Measurements from ENCODE around the gene RPS6KB1.
"Not testable (repeated sequence)": the region's sequence is repeated elsewhere in the genome, so short reads cannot be mapped to it uniquely, and the experiment has no call there.

RPS6KB1 gene

DNA sequence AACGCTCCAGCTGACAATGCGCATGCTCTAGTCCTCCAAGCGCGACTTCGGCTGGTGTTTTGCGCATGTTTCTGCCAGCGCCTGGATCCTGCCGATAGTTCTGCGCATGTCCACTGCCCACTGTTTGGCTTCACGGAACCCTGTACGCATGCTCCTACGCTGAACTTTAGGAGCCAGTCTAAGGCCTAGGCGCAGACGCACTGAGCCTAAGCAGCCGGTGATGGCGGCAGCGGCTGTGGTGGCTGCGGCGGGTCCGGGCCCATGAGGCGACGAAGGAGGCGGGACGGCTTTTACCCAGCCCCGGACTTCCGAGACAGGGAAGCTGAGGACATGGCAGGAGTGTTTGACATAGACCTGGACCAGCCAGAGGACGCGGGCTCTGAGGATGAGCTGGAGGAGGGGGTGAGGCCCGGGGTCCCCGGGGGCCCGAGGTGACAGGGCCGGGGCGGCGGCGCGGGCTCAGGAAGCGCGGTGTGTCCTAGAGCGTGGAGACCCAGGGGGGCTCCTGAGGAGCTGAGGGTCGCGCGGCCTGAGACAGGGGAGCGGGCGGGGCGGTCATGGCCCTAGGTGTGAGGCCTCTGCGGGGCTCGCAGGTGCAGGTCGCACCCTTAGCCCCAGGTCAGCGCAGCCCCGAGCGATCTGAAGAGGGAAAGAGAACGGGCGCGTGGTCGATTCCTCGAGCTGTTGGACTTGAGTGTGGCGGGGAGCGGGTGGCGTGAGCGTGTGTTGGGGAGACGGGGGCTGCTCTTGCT is at the start of gene RPS6KB1, which contains the start of gene TUBD1:
Gene RPS6KB1 (plus strand): TSS at position 198 of the 752 bp plus-strand sequence. CDS start 64 bp downstream, at position 262.
Gene TUBD1 (minus strand): TSS at position 20 of the 752 bp plus-strand sequence. CDS start 1,941 bp downstream, outside the sequence.
- peak; percentile 99 for DNase-seq

DNA sequence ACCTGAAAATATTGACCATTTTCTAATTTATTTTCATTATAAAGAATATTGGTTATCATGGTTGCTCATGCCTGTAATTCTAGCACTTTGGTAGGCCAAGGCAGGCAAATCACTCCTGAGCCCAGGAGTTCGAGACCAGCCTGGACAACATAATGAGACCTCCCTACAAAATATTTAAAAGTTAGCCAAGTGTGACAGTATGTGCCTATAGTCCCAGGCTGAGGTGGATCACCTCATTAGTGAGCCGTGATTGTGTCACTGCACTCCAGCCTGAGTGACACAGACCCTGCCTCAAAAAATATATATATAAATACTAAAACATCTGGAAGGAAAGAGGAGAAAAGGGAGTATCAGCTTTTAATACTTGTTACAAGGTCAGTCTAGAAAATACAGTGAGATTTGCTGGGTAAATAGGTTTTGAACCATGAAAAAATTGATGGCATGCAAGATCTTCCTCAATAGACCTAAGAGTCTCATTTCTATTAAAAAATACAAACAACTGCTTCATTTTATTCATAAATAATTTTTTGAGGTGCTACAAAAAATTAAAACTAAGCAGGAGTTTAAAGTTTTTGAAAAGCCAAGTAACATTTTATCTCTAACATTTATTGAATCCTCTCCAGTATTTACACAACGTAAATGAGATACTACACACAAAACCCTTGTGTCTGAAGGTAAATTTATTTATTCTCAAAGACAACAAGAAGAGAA is 47.9 kb upstream of the RPS6KB1 start:
- no peak for DNase-seq

DNA sequence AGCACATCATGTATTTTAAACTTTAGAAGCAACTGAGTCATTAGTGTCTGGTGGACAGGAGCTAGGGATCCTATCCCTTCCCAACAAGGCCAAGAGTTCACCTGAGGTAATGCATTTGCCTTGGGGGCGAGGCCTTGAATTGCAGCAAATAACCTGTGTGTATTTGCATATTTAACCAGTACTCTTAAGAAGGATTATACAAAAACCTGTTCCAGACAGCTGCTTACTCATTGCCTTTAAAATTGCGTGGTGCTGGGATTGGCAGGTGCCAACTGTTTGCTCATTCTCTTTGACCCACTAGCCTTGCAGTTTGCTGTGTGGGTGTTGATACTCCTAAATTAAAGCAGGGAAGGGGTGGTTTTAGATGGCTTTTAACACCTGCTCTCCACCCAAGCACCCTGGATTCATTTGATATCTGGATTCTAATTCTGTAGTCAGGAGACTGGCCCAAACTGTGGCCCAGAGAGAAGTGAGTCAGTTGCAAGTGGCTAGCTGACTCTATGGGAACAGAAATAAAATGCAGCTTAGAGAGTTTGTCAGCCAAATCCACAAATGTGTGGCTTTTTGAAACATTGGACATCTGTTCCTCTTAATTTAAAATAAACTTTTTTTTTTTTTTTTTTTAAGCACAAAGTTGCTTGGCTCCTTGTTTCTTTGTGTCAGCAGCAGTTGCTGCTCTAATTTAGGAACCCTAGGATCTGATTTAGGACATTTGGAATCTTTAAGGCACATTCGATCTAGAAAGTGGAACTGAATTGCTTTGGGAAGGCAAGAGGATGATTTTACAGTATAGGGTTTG is 47.1 kb upstream of the RPS6KB1 start:
- peak; percentile 61 for DNase-seq

DNA sequence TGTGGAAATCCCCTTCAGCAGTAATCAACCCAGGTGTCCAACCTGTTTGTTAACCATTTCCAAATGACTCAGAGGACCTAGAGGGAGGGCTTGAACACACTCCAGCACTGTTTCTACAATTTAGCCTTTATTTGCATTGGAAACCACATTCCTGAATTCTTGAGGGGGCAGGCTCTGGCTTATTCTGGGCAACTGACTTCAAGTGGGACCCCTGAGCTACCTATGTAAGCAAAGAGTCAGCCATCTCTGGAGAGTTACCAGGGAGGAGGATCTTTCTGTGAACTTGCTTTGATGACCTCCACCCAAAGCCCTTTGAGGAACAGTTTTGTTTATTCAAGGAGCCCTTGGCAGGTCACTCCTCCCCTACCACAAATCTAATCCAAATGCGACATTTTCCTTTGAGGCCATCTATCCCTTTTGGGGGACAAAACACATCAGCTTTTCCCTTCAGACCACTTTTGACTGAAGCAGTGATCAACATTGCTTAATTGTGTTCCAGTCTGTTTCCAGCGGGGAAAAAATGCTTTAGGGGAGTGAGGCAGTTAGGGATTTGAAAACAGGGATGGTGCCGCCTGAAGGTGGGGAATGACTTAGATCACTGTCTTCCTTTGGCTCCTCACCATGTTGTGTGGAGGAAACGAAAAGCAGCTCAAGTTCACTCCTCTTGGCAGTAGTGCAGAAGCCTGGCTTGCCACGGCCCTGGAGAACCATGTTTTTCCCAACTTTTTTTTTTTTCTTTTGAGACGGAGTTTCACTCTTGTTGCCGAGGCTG is 46.3 kb upstream of the RPS6KB1 start:
- DNase-seq: peak; percentile 52

DNA sequence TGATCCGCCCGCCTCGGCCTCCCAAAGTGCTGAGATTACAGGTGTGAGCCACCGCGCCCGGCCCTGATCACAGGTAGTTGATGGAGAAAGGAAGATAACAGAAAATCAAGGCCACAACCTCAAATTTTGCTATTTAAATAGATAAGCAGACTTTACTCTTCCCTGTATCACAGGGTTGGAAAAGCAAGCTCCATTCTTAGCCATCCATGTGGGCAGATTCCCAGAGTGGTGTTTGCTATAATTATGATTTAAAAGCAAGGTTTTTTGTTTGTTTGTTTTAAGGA is 44.6 kb upstream of the RPS6KB1 start:
- no peak for DNase-seq

DNA sequence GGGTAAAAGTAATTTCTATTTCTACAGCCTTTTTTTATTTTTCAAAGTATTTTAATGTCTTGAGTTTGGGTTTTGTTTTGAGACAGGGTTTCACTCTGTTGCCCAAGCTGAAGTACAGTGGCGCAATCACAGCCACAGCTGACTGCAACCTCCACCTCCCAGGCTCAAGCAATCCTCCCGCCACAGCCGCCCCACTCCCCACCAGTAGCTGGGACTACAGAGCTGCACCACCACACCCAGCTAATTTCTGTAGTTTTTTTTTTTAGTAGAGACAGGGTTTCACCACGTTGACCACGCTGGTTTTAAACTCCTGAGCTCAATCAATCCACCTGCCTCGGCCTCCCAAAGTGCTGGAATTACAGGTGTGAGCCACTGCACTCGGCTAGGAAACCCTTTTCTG is 44.1 kb upstream of the RPS6KB1 start:
- no peak for DNase-seq

DNA sequence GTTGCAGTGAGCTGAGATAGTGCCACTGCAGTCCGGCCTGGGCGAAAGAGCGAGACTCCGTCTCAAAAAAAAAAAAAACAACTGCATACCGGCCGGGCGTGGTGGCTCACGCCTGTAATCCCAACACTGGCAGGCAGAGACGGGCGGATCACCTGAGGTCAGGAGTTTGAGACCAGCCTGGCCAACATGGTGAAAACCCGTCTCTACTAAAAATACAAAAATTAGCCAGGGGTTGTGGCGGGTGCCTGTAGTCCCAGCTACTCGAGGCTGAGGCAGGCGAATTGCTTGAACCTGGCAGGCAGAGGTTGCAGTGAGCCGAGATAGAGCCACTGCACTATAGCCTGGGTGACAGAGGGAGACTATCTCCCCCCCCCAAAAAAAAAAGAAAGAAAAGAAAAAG is 42.6 kb upstream of the RPS6KB1 start:
- DNase-seq: not testable (repeated sequence)

DNA sequence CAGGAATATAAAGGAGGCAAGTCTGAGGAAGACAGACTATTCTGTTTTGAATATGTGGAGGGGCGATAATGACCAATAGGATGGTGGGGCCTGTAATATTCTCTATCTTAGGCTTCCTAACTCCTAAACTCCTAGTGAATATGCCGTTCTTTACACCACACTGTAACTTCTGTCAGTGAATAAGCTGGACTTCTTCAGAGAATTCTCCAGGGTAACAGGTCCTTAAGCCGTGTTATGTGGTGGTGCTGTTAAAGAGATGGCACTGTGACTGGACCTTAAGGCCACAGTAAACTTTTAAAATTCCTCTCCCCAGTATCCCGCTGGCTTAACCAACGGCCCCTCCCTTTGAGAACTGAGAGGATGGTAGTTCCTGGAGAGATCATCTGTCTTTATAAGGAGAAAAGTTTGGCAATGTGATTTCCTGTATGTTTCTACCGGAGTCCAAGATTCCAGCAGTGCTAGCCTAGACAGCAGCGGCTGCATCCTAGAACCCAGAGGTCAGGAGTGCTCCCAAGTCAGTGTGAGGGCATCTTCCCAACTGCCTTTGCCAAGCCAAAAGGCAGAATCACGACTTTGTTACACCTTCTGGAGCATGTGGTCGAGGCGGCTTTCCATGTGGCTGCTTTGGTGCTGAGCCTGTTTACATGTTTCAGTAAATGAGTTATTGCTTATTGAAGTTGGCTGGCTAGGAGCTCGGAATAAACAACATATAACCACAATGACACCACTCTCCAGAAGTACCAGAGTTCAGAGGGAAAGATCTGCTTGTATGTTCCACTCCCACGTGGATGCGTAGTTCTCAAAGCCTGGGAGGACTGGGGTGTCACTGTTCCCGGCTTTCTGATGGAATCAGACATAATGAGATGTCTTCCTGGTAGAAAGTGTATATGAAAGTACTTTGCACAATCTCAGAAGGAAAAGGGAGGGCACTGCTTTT is 41.2 kb upstream of the RPS6KB1 start:
- peak; percentile 70 for DNase-seq

DNA sequence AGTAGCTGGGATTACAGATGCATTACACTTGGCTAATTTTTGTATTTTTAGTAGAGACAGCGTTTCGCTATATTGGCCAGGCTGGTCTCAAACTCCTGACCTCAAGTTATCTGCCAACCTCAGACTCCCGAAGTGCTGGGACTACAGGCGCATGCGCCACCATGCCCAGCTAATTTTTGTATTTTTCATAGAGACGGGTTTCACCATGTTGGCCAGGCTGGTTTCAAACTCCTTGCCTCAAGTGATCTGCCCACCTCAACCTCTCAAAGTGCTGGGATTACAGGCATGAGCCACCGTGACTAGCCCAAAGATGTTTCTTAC is 40.1 kb upstream of the RPS6KB1 start:
- not testable (repeated sequence) for DNase-seq

DNA sequence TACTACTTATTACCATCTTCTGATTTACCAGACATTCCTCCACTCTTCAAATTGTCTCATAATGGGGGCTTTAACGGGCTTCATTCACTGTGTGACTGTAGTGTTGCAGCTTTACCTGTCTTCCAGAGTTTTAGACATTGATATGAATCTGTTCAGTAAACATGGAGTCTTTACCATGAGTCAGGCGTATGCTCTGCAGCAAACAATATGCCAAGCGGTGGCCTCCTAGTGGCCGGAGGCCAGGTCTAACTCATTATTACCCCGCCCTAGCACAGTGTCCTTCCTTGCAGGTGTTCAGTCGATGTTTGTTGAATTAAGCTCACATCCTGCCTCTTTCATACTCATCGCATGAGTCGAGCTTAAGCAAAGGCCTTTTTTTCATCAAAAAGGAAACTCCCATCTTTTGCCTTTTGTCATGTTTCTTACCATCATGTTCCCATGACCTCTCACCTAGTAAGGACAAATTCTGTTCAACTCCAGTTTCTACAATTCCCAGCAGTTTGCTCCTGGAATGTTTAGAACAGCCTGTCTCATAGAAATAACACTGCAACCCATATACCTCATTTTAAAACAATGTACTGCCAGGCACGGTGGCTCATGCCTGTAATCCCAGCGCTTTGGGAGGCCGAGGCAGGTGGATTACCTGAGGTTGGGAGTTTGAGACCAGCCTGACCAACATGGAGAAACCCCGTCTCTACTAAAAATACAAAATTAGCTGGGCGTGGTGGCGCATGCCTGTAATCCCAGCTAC is 39.6 kb upstream of the RPS6KB1 start:
- peak; percentile 81 for DNase-seq

DNA sequence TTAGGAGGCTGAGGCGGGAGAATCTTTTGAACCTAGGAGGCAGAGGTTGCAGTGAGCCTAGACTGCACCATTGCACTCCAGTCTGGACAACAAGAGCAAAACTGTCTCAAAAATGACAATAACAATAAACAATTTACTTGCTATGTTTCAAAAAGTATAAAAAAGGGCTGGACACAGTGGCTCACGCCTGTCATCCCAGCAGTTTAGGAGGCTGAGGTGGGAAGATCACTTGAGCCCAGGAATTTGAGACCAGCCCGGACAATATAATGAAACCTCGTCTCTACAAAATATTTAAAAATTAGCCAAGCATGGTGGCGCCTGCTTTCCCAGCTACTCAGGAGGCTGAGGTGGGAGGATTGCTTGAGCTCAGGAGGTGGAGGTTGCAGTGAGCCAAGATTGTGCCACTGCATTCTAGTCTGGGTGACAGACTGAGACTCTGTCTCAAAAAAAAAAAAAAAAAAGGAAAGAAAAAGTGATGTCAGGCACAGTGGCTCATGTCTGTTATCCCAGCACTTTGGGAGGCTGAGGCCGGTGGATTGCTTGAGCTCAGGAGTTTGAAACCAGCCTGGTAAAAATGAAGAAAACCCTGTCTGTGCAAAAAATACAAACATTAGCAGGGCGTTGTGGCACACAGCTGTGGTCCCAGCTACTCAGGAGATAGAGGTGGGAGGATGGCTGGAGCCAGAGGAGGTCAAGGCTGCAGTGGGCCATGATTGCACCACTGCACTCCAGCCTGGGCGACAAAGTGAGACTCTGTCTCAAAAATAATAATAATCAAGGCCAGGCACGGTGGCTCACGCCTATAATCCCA is 38.8 kb upstream of the RPS6KB1 start:
- not testable (repeated sequence) for DNase-seq

DNA sequence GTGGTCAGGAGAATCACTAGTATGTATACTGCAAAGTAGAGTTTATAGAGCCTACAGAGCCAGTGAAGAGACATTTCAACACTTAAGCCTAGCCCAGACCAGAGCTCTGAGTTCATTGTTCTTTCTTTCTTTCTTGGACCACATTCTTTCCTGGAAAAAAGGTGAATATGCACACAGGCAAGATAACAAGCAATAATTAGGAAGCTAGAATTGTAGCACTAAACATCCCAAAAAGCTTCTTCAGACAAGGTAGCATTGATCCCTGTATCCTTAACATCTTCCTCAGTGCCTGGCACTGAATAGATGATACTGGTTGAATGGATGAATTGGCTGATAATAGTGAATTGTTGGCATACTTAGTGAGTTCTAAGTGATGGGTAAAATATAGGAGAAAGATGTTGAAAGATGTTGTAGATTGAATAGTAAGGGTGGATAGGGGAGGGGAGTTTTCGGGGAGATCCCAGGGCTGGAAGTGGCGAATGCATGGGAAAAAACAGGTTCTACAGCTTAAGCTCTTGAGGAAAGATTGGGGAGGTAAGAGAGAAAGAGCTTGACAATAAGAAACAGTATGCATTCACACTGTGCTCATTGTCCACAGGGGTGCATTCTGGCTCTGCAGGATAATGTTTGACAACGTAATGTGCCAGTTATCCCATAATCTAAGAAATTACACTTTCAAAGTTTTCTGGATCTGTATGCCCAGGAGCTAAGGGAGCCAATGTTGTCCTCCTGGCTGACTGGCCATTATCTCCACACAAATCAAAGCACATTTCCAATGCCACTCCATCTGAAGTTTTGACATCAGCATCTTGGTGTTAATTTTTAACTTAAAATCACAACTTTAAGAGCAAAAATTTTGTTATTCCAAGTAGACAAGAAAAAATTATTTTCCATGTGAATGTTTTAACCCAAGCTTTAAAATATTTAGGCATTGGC is 35.8 kb upstream of the RPS6KB1 start:
- DNase-seq: no peak

DNA sequence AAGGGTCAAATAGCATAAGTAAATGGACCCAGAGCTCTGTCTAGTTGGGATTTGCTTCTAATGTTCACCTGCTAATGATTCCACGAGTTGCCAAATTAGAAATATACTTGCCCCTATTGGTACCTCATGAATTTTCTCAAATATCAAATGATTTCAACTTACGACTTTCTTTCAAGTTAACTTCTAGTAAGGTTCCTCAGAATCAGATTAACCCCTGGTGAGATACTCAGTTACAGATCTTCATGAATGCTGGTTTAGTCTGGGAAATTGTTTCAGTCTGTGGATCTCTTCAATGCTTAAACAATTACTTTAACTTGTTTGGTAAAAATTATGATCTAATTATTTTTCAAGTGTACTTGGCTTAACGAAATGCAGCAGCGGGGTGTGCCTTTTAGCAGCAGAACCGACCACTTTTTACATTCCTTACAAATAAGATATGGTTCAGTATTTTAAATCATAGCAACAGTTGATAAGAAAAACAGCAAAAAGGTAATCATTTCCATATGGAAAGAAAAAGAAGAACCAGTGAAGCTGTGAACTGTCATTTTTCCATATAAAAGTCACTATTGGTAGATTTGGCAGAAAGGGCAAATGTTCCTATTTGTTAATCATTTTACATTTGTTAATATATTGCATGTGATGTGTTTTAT is 34.6 kb upstream of the RPS6KB1 start:
- DNase-seq: no peak

DNA sequence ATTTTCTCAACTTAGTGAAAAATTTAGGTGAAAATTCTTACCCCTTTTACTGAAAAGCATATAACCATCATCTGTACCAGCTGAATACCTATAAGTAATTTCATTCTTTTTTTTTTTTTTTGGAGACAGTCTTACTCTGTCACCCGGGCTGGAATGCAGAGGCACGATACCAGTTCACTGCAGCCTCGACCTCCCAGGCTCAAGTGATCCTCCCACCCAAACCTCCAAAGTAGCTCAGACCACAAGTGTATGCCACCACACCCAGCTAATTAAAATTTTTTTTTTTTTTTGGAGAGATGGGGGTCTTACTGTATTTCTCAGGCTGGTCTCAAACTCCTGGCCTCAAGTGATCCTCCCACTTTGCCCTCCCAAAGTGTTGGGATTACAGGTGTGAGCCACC is 34.0 kb upstream of the RPS6KB1 start:
- DNase-seq: no peak

DNA sequence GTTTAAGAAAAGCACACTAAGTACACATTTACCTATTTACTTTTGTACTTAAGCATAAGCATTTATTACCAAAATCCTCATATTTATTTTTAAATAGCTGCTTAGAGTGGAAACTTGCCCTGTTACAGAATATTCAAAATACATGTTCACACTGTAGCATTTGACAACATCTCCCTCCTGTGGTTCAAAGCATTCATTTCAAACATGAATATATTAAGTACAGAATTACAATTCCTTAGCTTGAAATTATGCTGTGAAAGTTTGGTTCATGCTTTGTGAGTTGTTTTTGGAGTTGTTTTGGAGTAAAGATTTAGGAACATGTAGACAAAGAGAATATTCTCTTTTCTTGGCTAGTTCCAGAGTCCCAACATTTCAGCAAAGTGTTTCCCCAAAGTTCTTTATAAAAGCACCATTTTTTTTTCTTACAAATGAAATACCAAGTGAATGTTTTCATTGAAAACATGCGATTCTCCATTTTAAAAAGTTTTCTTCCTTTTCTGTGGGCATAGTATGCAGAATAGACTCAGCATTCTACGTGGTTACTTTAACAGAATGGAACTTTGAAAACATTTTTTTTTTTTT is 33.4 kb upstream of the RPS6KB1 start:
- peak; percentile 57 for DNase-seq

DNA sequence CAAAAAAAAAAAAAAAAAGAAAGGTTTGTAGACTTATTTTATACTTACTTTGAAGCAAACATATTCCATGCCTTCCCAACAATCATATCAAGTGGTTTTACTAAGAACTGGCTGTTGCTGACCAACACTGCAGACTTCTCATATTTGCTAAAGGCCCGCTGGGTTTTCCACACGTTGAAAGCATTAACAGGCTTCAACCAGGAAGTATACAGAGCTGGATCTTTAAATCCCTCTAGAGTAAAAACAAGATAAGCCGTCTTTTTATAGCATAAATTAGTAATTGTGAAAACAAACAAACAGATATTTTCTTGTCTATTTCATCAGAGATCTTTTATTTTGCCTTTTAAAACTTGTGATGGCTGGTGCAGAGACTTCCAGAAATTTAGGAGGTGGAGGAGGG is 29.3 kb upstream of the RPS6KB1 start:
- DNase-seq: no peak

DNA sequence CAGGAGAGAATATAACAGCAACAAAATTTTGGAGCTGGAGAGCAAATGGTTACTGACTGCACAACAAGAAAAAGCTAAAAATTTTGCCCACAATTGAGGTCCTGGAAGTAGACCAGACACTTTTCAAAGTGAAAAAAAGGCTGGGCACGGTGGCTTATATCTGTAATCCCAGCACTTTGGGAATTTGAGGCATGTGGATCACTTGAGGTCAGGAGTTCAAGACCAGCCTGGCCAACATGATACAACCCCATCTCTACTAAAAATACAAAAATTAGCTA is 23.0 kb upstream of the RPS6KB1 start:
- DNase-seq: no peak

DNA sequence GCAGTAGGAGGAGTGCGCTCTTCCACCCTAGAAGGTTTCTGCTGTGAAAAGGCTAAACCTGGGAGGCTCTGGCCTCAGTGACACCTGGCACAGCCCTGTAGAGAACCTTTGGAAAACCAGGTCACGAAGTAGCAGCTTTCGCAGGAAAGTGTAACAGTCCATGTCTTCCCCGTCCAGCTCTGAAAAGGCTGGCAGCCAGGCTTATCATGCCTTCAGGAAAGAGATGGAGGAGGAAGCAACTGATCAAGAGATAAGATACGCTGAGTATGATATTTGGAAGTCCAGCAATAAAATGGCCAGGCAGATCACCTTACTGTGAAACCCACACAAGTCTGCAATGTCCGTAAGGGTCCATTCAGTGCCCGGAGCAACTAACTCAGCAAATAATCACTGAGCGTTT is 22.4 kb upstream of the RPS6KB1 start:
- DNase-seq: no peak

All from EL (cell line).